Globus pallidus (tissue), 1 donor: ENCODE measurements around the gene SIL1.
A peak's percentile ranks its signal among the peaks of the same experiment; 100 is the strongest.
"Not testable (repeated sequence)": the region's sequence is repeated elsewhere in the genome, so short reads cannot be mapped to it uniquely, and the experiment has no call there.

ENCODE experiments used
- DNase-seq: peaks from one replicate; pipeline ENCODE4 v3.0.0-alpha.2; 2015; ENCODE audit warnings: low spot score

SIL1 gene

DNA sequence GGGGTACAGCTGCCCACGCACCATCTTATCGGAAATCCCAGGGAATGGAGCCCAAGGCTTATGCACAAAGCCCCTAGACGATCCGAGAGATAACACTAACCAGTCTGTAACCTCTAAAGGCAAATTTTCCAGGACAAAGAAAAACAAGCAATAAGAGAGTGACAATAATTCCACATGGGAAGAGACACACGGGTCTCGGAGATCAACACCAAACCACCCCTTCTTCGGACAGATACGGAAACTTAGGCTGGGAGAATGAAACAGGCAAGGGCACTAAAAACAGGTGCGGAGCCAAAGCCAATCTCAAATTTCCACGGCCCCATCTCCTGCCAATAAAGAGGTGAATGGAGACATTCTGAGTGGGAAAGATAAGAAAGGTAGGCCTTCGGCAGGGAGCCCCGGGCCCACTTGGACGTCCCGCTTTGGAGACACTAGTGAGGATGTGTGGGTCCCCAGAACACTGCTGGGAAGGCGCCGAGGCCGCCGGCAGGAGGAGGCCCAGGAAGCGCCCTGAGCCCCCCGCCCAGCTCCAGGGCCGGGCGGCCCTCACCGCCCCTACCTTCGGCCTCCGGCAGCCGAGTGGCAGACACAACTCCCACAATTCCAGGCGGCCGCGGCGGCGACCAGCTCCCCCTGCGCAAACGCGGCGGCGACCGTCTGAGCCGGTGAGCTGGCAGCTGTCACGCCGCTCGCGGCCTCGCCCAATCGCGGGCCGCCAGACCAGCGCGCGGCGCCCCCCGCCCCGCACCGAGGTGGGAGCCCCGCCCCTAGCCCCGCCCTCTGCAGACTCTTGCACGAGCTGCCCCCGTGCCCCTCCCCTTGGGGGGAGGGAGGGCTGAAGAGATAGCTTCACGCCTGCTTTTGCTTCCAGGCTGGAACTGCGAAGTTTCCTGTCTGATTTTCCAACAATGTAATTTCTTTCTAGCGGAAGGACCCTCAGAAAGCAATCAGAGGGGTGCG is at the start of gene SIL1:
SIL1 (minus strand) TSS at position 659 of the 960 bp plus-strand sequence. CDS start 70,525 bp downstream, outside the sequence.
- peak; percentile 94 for DNase-seq

DNA sequence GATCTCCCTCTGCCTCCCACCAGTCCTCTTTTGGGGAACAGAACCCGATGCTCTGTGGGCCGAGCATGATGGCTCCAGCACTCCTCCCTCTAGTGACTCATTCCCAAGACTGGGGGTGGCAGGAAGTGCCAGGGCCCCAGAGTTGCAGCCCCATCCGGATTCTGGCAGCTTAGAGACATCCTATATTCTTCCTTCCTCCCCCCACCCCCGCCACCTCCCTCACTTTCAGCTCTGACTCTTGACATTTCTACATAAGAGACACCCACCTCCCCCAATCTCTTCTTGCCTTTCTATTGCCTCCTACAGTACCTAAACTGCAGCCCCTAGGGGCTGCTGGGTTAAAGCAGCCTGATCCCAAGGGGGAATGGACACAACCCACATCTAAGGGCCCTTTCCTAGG is 48.2 kb upstream of the SIL1 start:
- DNase-seq, result no peak

DNA sequence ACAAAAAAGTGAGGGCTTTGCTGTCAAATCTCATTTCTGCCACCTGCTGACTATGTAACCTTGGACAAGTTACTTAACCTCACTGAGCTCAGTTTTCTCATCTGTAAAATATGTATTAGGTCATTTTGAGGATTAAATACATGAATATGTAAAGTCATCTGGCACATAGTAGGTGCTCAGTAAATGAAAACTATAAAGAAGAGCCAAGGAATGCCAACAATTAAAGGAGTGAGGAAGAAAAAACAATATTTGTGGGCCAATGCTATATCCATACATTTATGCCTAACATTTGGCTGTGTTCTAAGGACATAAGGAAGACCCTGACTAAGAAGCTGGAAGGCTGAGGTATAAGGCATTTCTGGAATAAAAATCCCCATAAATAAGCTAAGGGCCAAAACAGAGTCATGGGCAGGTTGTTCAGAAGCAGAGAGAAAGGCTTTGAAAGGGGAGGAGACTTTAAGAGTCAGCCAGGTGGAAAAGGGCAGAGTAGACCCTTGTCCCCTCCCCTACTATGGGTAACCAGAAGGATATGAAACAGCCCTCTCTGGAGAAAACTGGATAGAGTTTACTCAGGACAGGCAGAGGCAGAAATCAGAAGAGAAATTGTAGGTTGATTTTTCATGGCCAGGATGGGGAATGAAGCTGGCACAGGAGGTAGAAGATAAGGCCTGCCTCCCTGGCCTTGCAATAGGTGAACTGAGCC is 47.6 kb upstream of the SIL1 start:
- DNase-seq, result no peak

DNA sequence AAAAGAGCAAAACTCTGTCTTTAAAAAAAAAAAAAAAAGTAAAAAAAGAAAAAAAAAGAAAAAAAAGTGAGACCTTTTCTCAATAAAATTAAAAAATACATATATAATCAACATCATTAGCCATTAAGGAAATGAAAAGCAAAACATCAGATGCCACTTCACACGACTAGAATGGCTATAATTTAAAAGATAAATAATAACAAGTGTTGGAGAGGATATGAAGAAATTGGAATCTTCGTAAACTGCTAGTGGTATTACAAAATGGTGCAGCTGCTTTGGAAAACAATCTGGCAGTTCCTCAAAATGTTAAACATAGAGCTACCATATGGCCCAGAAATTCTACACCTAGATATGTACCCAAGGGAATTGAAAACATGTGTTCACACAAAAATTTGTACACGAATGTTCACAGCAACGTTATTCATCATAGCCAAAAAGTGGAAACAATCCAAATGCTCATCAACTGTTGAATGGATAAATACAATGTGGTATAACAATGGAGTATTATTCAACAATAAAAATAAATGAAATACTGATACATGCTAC is 45.3 kb upstream of the SIL1 start:
- no peak for DNase-seq

DNA sequence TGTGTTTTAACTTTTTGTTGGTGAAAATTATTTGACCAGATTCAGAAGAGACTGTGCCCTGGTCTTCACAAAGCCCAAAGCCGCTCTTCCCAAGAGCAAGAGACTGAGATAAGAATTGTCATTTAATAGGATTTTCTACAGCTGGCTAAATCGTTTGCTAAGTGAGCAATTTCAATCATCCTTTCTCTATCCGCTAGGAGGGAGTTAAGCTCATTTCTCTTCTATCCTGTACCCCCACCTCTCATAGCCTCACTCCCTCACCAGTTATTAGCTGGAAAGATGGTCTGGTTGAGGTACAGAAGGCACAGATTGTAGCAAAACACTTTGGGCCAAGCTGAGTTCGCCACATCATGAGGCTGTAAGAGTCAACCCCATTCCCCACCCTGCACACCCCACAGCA is 43.0 kb upstream of the SIL1 start:
- DNase-seq, result no peak

DNA sequence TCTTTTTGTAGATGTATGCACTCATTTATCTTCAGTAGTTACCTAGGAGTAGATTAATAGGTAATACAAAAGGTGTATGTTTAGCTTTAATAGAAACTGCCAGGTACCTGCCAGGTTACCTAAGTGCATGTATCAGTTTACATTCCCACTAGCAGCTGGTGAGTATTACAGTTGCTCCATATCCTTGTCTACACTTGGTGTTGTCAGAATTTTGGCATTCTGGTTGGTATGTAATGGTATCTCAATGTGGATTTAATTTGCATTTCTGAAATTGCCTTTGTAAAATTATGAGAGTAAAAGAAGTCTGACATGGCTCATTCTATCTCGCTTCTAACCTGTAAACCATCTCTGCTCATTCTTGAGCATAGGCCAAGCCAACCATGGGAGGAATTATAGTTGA is 38.3 kb upstream of the SIL1 start:
- no peak for DNase-seq

DNA sequence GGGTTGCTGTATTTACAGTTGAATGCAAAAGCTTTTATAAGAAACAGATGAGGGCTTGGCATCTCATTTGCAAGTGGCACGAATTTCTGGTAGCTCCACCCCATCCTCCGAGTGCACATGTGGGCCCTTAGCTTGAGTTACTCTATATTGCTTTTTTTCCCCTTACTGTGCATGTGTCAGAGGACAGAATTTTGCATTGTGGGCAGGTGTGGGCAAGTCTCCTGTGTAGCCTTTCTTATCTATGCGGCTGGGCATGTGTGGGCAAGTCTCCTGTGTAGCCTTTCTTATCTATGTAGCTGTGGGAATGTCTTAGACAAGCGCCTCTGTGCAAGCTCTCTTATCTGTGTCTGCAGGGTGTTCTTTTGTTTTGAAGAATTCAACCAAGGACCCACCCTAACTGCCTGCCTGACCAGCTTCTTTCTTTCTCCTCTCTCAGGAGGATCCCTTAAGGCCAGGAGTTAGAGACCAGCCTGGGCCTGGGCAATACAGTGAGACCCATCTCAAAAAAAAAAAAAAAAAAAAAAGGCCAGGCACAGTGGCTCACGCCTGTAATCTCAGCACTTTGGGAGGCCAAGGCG is 34.1 kb upstream of the SIL1 start:
- DNase-seq, result no peak

DNA sequence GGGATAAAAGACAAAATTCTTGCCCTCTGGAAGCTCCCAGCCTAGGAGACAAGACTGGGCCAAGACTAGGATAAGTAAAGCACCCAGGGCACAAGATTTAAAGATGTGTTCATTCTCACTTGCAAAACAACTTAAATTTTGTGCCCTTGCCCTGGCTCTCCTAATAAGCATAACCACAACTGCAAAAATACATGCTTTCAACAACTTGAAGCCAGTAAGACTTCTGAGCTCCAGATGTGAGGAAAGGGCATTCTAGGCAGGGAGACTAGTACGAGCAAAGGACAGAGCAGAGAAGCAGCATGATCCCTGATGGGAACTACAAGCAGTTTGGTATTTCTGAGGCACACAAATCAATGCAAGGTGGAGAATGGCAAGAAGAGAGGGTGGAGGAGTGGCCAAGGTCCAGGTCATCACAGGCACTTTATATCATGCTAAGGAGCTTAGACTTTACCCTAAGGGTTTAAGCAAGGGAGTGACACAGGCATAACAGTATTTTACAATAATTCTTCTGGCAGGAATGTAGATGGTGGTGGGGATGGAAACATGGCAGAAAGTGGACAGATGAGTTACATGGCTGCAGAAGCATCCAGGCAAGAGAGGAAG is 30.1 kb upstream of the SIL1 start:
- no peak for DNase-seq

DNA sequence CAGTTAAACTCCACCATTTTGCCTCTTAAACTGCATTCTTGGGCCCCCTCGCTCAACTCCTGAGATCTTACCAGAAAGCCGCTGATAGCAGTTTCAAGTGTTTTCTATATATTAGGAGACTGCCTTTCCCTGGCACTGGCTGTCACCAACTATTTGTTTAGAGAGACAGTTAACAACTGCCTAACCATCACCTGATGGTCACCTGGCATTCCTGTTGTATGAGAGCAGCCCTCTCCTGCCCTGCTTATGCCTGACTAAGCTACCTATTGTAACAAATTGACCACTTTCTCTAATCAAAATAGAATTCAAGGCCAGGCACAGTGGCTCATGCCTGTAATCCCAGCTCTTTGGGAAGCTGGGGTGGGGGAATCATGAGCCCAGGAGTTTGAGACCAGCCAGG is 28.0 kb upstream of the SIL1 start:
- DNase-seq, result no peak

DNA sequence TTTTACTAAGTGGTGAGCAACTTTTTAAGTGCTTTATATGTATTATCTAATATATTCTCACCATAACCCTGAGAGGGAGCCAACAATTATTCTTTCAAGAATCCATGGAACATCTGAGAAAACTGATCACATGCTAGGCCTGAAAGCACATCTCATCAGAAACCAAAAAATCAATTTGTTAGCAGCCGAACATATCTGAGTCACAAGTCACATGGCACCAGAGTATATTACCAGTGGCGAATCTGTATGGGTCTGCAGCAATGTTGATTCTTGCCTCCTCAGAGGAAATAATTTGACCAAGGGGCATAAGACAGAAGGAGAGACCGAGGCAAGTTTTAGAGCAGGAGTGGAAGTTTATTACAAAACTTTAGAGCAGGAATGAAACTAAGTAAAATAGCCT is 25.3 kb upstream of the SIL1 start:
- DNase-seq, result no peak

DNA sequence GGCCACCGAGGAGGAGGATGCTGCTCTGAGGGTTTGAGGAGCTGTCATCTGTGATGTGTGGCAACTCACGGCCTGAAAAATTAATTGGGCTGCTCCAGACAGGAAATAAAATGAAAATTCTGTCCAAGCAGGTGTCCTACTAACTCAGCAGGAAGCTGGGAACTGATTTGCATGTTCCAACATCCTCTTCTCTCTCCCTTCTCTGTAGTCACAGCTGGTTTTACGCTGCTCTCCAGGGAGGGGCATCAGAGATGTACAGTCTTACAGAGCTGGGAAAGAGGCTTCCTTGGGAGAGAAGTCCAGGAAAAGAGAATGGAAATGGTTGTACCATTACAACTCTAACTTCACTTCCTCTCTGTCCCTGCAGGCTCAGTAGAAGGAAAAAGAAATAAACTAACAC is 24.2 kb upstream of the SIL1 start:
- DNase-seq, result no peak

DNA sequence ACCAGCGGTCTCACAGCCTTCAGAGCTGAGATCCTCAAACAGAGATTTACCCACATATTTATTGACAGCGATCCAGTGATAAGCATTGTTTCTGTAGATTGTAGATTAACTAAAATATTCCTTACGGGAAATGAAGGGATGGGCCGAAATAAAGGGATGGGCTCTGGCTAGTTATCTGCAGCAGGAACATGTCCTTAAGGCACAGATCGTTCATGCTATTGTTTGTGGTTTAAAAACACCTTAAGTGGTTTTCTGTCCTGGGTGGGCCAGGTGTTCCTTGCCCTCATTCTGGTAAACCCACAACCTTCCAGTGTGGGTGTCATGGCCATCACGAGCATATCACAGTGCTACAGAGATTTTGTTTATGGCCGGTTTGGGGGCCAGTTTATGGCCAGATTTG is 19.9 kb upstream of the SIL1 start:
- DNase-seq, result not testable (repeated sequence)

DNA sequence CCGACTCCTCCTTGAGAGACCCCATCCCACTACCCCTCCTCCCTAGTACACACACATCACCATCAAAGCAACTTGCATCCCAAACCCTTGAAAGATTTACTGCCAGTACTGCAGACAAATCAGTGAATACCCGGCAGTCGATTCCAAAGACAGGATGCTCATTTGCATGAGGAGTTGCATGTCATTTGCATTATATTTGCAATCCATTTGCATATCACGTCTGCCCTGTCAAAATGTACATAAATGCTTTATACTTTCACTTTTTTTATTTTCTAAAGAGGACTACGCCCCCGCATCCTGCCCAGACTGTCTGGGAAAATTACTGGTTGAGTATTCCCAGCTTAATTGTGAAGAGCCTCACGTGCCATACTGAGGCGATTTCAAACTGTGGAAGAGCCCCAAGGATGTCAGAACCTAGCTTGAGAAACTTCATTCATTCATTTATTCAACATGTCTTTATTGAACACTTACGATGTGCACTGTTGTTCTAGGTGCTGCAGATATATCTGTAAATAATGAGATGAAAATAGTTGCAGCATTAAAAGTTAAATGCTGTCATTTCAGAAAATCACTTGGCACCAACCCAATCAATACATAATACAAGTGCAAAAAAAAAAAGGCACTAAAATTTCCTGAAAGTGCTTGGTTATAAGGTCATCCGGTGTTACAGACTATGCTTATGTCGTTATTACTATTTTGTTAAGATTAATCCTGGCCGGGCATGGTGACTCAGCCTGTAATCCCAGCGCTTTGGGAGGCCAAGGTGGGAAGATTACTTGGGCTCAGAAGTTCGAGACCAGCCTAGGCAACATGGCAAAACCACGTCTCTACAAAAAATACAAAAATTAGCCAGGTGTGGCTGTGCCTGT is 17.2 kb upstream of the SIL1 start:
- DNase-seq, result no peak

DNA sequence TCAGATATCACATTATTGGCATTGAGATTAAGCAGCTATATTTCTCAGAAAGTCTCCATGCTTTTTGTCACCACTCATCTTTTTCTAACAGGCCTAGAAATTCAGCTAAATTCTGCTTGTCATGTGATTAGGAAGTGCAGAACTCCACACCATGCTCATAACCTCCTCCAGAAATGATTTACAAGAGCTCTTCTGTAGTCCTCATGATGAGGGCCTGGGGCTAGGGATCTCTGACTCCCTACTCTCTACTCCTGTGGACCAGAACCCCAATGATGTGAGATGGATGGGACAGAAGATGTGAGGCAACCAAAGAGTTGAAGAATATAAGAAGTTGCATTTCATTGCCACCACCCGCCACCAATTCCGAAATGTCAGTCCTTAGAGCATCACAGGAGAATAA is 16.5 kb upstream of the SIL1 start:
- no peak for DNase-seq

DNA sequence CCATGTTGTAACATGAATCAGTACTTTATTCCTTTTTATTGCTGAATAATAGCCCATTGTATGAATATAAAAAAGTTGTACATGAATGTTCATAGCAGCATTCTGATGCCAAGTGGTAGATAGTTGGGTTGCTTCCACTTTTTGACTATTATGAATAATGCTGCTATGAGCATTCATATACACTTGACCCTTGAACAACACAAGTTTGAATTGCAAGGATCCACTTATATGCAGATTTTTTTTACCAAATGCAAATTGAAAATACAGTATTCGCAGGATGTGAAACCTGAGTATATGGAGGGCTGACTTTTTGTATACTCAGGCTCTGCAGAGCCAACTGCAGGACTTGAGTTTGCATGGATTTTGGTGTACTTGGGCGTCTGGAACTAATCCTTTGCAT is 14.7 kb upstream of the SIL1 start:
- DNase-seq, result no peak

DNA sequence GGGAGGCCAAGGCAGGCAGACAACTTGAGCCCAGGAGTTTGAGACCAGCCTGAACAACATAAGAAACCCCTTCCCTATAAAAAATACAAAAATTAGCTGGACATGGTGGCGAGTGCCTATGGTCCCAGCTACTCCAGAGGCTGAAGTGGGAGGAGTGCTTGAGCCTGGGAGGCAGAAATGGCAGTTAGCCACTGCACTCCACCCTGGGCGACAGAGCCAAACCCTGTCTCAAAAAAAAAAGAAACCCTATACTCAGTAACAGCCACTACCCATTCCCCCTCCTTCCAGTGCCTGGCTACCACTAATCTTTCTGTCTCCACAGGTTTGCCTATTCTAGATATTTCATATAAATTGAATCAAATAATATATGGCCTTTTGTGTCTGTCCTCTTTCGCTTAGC is 14.3 kb upstream of the SIL1 start:
- no peak for DNase-seq

DNA sequence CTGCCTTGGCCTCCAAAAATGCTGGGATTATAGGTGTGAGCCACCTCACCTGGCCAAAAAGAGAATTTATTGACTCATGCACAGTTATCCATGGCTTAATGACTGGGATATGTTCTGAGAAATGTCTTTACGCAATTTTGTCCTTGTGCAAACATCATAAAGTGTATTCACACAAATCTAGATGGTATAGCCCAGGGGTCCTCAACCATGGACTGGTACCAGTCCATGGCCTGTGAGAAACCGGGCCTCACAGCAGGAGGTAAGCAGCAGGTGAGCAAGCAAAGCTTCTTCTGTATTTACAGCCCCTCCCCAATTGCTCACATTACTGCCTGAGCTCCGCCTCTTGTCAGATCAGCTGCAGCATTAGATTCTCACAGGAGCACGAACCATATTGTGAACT is 12.4 kb upstream of the SIL1 start:
- DNase-seq, result no peak

DNA sequence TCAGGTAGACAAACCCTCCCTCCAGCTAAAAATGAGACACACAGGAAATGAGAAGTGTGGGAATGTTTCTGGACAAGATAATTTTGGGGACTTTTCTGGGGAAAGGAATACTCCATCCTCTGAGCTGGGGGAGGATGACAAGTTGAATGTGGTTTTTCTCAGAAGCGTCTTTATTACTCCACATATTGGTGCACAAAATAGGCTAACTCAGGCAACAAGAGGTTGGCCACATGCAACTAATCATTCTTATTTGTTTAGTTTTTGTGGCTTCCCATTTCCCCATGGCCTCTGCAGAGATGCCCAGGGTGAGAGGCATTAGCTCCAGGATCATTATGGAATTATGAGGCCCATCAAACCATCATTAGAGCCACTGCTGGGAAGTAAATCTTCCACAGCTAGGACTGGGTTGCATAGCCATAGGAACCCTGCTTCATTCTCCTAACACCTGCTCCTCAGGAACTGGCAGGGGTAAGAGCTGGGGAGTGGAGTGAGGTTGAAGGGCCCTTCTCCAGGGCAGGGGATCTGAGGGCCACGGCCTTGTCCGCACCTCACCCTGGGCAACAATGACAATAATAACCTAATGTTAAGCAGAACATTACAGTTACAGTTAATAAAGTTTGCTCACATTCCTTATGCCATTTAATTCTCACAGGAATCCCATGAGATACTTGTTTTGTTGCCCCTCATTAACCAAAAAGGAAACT is 9.3 kb upstream of the SIL1 start:
- no peak for DNase-seq

DNA sequence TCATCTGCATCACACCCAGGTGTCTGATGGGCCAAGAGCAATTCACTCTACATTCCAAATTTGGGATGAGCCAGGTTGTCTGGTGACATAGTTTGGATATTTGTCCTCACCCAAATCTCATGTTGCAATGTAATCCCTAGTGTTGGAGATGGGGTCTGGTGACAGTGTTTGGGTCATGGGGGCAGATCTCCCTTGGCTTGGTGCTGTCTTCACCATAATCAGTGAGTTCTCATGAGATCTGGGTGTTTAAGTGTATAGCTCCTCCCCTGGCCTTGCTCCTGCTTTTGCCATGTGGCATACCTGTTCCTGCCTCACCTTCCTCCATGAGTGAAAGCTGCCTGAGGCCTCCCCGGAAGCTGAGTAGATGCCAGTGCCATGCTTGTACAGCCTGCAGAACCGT is 7.4 kb upstream of the SIL1 start:
- DNase-seq, result no peak

DNA sequence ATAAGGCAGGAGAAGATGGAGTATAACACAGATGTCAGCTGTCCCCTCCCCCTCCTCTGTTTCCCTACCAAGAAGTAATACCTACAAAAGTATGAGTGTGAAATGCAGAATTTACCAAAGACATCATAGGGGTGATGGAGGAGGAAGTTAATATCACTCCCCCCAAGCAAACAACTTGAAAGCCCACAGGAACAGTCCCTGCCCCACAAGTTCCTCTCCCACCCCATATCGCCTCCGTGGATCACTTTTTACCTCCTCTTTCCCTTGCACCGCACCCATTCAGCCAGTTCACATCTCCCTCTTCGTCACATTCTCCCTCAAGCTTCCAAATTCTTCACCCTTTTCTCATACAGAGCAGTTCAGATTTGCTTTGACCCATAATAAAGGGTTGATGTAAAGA is 7.0 kb upstream of the SIL1 start:
- DNase-seq, result no peak

DNA sequence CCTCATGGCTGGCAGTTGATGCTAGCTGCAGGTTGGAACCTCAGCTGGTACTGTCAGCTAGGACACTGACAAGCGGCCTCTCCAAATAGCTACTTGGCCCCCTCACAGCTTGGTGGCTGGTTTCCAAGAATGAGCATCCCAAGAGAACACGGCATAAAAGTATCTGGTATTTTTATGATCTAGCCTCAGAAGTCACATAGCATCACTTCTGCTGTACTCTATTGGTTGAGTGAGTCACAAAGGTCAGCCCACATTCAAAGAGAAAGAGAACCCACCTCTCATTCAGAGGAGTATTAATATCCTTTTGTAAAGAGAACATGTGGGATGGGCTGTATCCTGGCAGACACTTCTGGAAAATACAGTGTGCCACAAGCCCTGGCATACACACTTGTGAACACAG is 6.0 kb upstream of the SIL1 start:
- DNase-seq, result no peak
